Endothelial cell of umbilical vein (primary cell): ENCODE results near the gene TDRD10. TPM values are rescaled to one million over a fixed set of nuclear protein-coding genes. Genes with fewer than 3 reads are reported as not detected.

Experiments
- BruUV-seq: library from RNA; stranded (reverse); fragments of 400-500 nt; replicated peaks from 2 replicates; lab custom pipeline; 2021; lab: Mats Ljungman, UMichigan
- CTCF ChIA-PET: fragments of 300-600, 350-600 bp; sonication (Branson Sonifier 250); formaldehyde crosslinking; loops from one replicate; lab custom pipeline; 2021; ENCODE audit warnings: antibody characterized with exemption, inconsistent platforms; lab: Charles Lee
- POLR2A ChIA-PET: fragments of 300-600, 350-600 bp; sonication (Branson Sonifier 250); formaldehyde crosslinking; loops from one replicate; lab custom pipeline; 2021; ENCODE audit warnings: antibody characterized with exemption, inconsistent platforms; lab: Charles Lee
- DNase-seq: peaks from one replicate; pipeline ENCODE4 v3.0.0-alpha.2; 2011; ENCODE audit warnings: low read depth, low spot score
- FAIRE-seq: peaks from 2 replicates; lab custom pipeline; 2011; peaks lifted over from hg19 to GRCh38; lab: Jason Lieb, UNC
- H2AFZ ChIP-seq: 2 replicates; pipeline ENCODE4 v1.6.0; 2012; ENCODE audit warnings: low read depth, low read length, control low read depth, inconsistent platforms
- H3K27ac ChIP-seq: 2 replicates; pipeline ENCODE4 v1.5.1; 2011; ENCODE audit warnings: low read depth, mild to moderate bottlenecking, control low read depth, low read length, moderate library complexity; ENCODE audit not compliant: insufficient read depth
- H3K27me3 ChIP-seq, 2 experiments: 2 replicates each; pipeline versions ENCODE4 v1.6.0 to v1.6.1; 2011; ENCODE audit warnings: low read length in 2 of 2, mixed read lengths in 1 of 2; ENCODE audit not compliant: control insufficient read depth in 2 of 2, insufficient read depth in 2 of 2
- H3K36me3 ChIP-seq, 2 experiments: 2 replicates in 1 of 2; 3 replicates in 1 of 2; pipeline ENCODE4 v1.5.1; 2011; ENCODE audit warnings: low read length in 2 of 2, mild to moderate bottlenecking in 1 of 2, moderate library complexity in 1 of 2; ENCODE audit not compliant: control insufficient read depth in 2 of 2, insufficient read depth in 2 of 2; ENCODE audit errors: extremely low read depth in 1 of 2
- H3K4me1 ChIP-seq: 3 replicates; pipeline ENCODE4 v1.5.1; 2011; ENCODE audit warnings: mild to moderate bottlenecking, low read length; ENCODE audit not compliant: control insufficient read depth, insufficient read depth; ENCODE audit errors: extremely low read depth
- H3K4me2 ChIP-seq: 2 replicates; pipeline ENCODE4 v1.6.1; 2011; ENCODE audit warnings: low read length, control low read depth, mixed read lengths; ENCODE audit not compliant: insufficient read depth
- H3K4me3 ChIP-seq, 3 experiments: fragments of 200-600 bp in 1 of 3; sonication (generic), shearing (Covaris generic) in 1 of 3; replicated peaks in 1 of 3; 2 replicates each; pipeline ENCODE4 v1.5.1; 2011 to 2016; ENCODE audit warnings: control low read depth in 3 of 3, low read length in 3 of 3, mild to moderate bottlenecking in 2 of 3, inconsistent platforms in 1 of 3, low read depth in 1 of 3, moderate library complexity in 1 of 3; ENCODE audit not compliant: insufficient read depth in 1 of 3
- H3K79me2 ChIP-seq: 2 replicates; pipeline ENCODE4 v1.6.0; 2012; ENCODE audit warnings: low read length, inconsistent platforms; ENCODE audit not compliant: control insufficient read depth, insufficient read depth
- H3K9ac ChIP-seq: replicated peaks from 2 replicates; pipeline ENCODE3; 2011; ENCODE audit warnings: low read length, control low read depth; ENCODE audit not compliant: insufficient read depth; ENCODE audit errors: extremely low read depth
- H3K9me1 ChIP-seq: replicated peaks from 3 replicates; pipeline ENCODE4 v1.6.0; 2011; ENCODE audit warnings: mild to moderate bottlenecking, low read length; ENCODE audit not compliant: control insufficient read depth, insufficient read depth; ENCODE audit errors: extremely low read depth
- H3K9me3 ChIP-seq: replicated peaks from 2 replicates; pipeline ENCODE4 v1.5.1; 2012; ENCODE audit warnings: low read length, inconsistent platforms; ENCODE audit not compliant: control insufficient read depth, insufficient read depth
- H4K20me1 ChIP-seq: replicated peaks from 2 replicates; pipeline ENCODE3; 2011; ENCODE audit warnings: mild to moderate bottlenecking, low read length; ENCODE audit not compliant: control insufficient read depth, insufficient read depth; ENCODE audit errors: extremely low read depth
- CTCF ChIP-seq, 2 donors: IDR thresholded peaks; 1 replicate in 1 of 2; 2 replicates in 1 of 2; pipeline ENCODE4 v1.5.1; 2011; ENCODE audit warnings: low read length in 2 of 2, mild to moderate bottlenecking in 2 of 2, moderate library complexity in 2 of 2, control low read depth in 1 of 2, inconsistent platforms in 1 of 2, low read depth in 1 of 2; ENCODE audit not compliant: insufficient read depth in 1 of 2; ENCODE audit errors: extremely low read depth in 1 of 2
- EZH2 ChIP-seq: IDR thresholded peaks from 2 replicates; pipeline ENCODE4 v1.6.1; 2012; ENCODE audit warnings: borderline replicate concordance, low read depth, mild to moderate bottlenecking, moderate library complexity, low read length, inconsistent platforms; ENCODE audit not compliant: severe bottlenecking
- FOS ChIP-seq: IDR thresholded peaks from 2 replicates; pipeline ENCODE4 v1.6.1; 2011; ENCODE audit warnings: mild to moderate bottlenecking, low read length, moderate library complexity, borderline replicate concordance; ENCODE audit not compliant: insufficient read depth
- GATA2 ChIP-seq: IDR thresholded peaks from 2 replicates; pipeline ENCODE4 v1.7.0; 2011; ENCODE audit warnings: low read depth, mild to moderate bottlenecking, moderate library complexity, mixed read lengths, low read length; ENCODE audit not compliant: insufficient read length, insufficient read depth
- JUN ChIP-seq: IDR thresholded peaks from 2 replicates; pipeline ENCODE4 v1.6.1; 2011; ENCODE audit warnings: borderline replicate concordance, low read depth; ENCODE audit not compliant: insufficient read length, insufficient read depth
- MAX ChIP-seq: IDR thresholded peaks from 2 replicates; pipeline ENCODE4 v1.6.1; 2011; ENCODE audit not compliant: insufficient read depth, insufficient read length
- MYC ChIP-seq: IDR thresholded peaks from one replicate; pipeline ENCODE4 v1.6.1; 2011; ENCODE audit warnings: mild to moderate bottlenecking, low read depth, low read length
- POLR2A ChIP-seq: IDR thresholded peaks from 2 replicates; pipeline ENCODE4 v1.6.1; 2012; ENCODE audit warnings: low read depth, mild to moderate bottlenecking, control low read depth, low read length
- POLR2AphosphoS5 ChIP-seq: IDR thresholded peaks from 2 replicates; pipeline ENCODE4 v1.6.1; 2012; ENCODE audit warnings: low read depth, mild to moderate bottlenecking, control low read depth, low read length, moderate library complexity; ENCODE audit not compliant: insufficient read depth
- dilution Hi-C: fragments of 300-500 bp; cut with MboI; formaldehyde crosslinking; loops from one replicate; pipeline ENCODE4 v1.15.0; 2019; ENCODE audit warnings: low sequenced_read_pairs; ENCODE audit not compliant: extremely low pct_ligation_motif_present
- intact Hi-C: fragments of 100-400 bp; cut with micrococcal nuclease; formaldehyde crosslinking; loops from one replicate; pipeline ENCODE4 v1.10.0; 2022
- polyA plus RNA-seq, 4 experiments: library from polyadenylated mRNA; depleted of rRNA in 3 of 4; stranded (reverse) in 3 of 4; unstranded in 1 of 4; fragments of >200 nt; gene quantifications; 2 replicates each; pipeline versions ENCODE4 v1.2.1 to v1.2.3, GENCODE V29; 2011 to 2012; ENCODE audit warnings: missing spikeins in 1 of 4
- total RNA-seq: library from RNA; stranded (reverse); gene quantifications from 2 replicates; pipeline ENCODE4 v1.2.3, GENCODE V29; 2021

The TDRD10 gene
- total and polyA plus RNA-seq, 2 donors (not counting 3 experiments of a cell fraction or from before 2014, with no cell fraction given) = 6.1 to 9.1 TPM

- Histone ChIP-seq H3K4me3 (no peak overlapping the region), H3K27me3 (no peaks in the 10 kb centered on the region), H3K36me3 (peaks cover 17 to 36% of the 10 kb centered on the region in 2 experiments), H3K9ac (no peak overlapping the region), H3K79me2 (no peaks in the 10 kb centered on the region), H3K4me2 (no peak overlapping the region), H4K20me1 (peaks cover 2% of the 10 kb centered on the region), H3K4me1 (peaks cover 16% of the 10 kb centered on the region), H3K27ac (no peak overlapping the region), H2AFZ (no peak overlapping the region), H3K9me3 (no peaks in the 10 kb centered on the region), H3K9me1 (no peaks in the 10 kb centered on the region)
- DNase-seq (no peak), FAIRE-seq (no peak)
- TF ChIP-seq FOS (no peak), MYC (no peak), MAX (no peak), POLR2A (no peak), EZH2 (no peak), CTCF (IDR thresholded peaks at IDR 0.05; ENCODE audit: extremely low read depth in 1 of 2, insufficient read depth in 1 of 2, low read depth in 1 of 2, low read length in 2 of 2) (no peak), POLR2AphosphoS5 (no peak), JUN (no peak), GATA2 (no peak)
- no TSS peak for BruUV-seq
- POLR2A ChIA-PET = no interaction called here
- intact Hi-C loops (no loop called here), dilution Hi-C loops (no loop called here)
- CTCF ChIA-PET = interaction anchor here (0.6 to 1.6 kb wide), 4 partner anchors 20 to 424 kb away, joined by 4 to 7 read pairs (median 6); no protein-coding TSS in a partner anchor
Measured at GRCh38 chr1:154579374-154579773, 77.4 kb downstream of the TDRD10 start.
